GM23338 (cell line): ENCODE measurements around the gene PPFIA1.

Source experiments
- CTCF ChIP-seq, 2 experiments: fragments of 200-600 bp in 1 of 2; sonication (generic) in 1 of 2; conservative IDR thresholded peaks; 2 replicates each; pipeline versions ENCODE4 v1.5.1 to v1.6.1; 2016 to 2017; ENCODE audit warnings: antibody characterized with exemption in 2 of 2, low read depth in 2 of 2, mild to moderate bottlenecking in 2 of 2, moderate library complexity in 1 of 2
- EZH2 ChIP-seq: fragments of 200-600 bp; sonication (generic); IDR thresholded peaks from one replicate; pipeline ENCODE4 v1.8.0; 2017; ENCODE audit warnings: antibody characterized with exemption, mild to moderate bottlenecking, low read depth; ENCODE audit not compliant: unreplicated experiment
- EZH2phosphoT487 ChIP-seq: fragments of 200-600 bp; sonication (generic); IDR thresholded peaks from one replicate; pipeline ENCODE4 v1.8.1; 2018; ENCODE audit warnings: antibody characterized with exemption; ENCODE audit not compliant: unreplicated experiment
- JUNB ChIP-seq: IDR thresholded peaks from one replicate; pipeline ENCODE4 v1.6.1; 2016; ENCODE audit warnings: antibody characterized with exemption; ENCODE audit not compliant: unreplicated experiment

GRCh38 chr11:70421123-70421522 lies 150.6 kb downstream of the PPFIA1 start:
- TF ChIP-seq CTCF (conservative IDR thresholded peaks at IDR 0.05; ENCODE audit: low read depth in 2 of 2) = peak in 1 of 2 experiments; percentile 10; a peak in 1 of 4 replicates
- no peak for TF ChIP-seq JUNB
- no peak for TF ChIP-seq EZH2
- TF ChIP-seq EZH2phosphoT487 = no peak
